Measurements from ENCODE around the gene CRIP1. TPM values are rescaled to one million over a fixed set of nuclear protein-coding genes. Genes with fewer than 3 reads are reported as not detected.

Gene CRIP1
- total RNA-seq, 4 donors from 2014 or later = 11.2 to 57.9 (median 34.2) TPM

GRCh38 chr14:105447651-105448640, 38.7 kb upstream of the CRIP1 start:
- peak; percentile 4 for ATAC-seq
- WGBS, 2 donors (ENCODE audit: low coverage in 1 of 2) = no CpG with 5 or more reads among the region's 31 CpGs
- H3K27ac ChIP-seq = peak overlapping the region in 3 of 4 donors; percentile 50 to 66 (median 65)
- H3K4me1 ChIP-seq = peaks cover 0 to 26% (median 11%) of the 10 kb centered on the region in 3 donors
- peaks cover 0 to 64% of the 10 kb centered on the region in 2 donors for H3K36me3 ChIP-seq
- H3K9me3 ChIP-seq = no peaks in the 10 kb centered on the region
- TF ChIP-seq EP300 (IDR thresholded peaks at IDR 0.05) = no peak
- TF ChIP-seq POLR2AphosphoS5 (IDR thresholded peaks at IDR 0.05) = no peak
- no peak for TF ChIP-seq POLR2A (IDR thresholded peaks at IDR 0.05)
- no peak overlapping the region for H3K4me3 ChIP-seq
- H3K27me3 ChIP-seq = no peaks in the 10 kb centered on the region

GRCh38 chr14:105448706-105449111, 38.0 kb upstream of the CRIP1 start:
- peak; percentile 91 for ATAC-seq
- WGBS, 2 donors (ENCODE audit: low coverage in 1 of 2) = no CpG with 5 or more reads among the region's 16 CpGs
- no peaks in the 10 kb centered on the region for H3K9me3 ChIP-seq
- peak overlapping the region in 3 of 4 donors; percentile 50 to 66 (median 65) for H3K27ac ChIP-seq
- peaks cover 0 to 68% of the 10 kb centered on the region in 2 donors for H3K36me3 ChIP-seq
- peaks cover 0 to 26% (median 11%) of the 10 kb centered on the region in 3 donors for H3K4me1 ChIP-seq
- TF ChIP-seq POLR2AphosphoS5 (IDR thresholded peaks at IDR 0.05) = peak; percentile 63
- TF ChIP-seq CTCF (IDR thresholded peaks at IDR 0.05) = peak in 3 of 4 experiments; percentile 93 to 96 (median 96)
- TF ChIP-seq POLR2A (IDR thresholded peaks at IDR 0.05) = no peak
- no peak for TF ChIP-seq EP300 (IDR thresholded peaks at IDR 0.05)
- H3K27me3 ChIP-seq = no peaks in the 10 kb centered on the region
- H3K4me3 ChIP-seq = peak overlapping the region in 1 of 2 donors; percentile 9

DNA sequence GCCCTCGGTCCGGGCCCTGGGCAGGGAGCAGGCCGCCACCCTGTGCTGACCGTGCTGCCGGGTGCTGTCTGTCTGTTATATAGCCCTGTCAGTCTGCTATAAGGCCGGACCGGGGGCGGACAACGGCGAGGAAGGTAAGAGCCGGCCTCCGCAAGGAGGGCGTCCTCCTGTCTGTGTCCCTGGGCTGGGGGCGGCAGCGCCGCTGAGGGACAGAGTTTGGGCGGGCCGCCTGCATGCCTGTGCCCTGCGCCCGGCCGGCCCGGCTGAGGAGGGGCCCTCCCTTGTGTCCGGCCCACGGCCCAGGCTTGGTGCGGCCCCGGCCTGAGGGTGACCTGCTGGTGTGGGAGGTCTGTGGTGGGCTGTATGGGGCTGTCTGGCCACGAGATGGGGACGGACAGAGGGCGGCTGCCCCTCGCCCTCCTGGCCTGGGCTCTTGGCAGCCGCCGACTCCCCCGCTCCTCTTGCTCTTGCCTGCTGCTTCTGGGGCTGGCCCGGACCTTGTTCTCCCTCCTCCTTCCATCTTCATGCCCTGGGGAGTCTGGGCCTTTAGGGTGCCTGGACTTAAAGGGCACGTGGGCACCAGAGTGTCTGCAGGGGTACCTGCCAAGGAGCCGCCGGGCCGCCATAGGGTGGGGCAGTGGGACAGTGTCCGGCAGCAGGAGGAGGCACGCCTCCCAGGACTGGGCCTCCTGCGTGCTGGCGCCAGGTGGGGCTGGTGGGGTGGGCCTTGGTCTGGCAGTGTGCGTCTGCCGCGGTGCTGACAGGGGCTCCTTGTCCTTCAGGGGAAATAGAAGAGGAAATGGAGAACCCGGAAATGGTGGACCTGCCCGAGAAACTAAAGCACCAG, 37.2 kb upstream of the CRIP1 start:
- ATAC-seq = no peak
- TF ChIP-seq POLR2AphosphoS5 (IDR thresholded peaks at IDR 0.05) = no peak
- TF ChIP-seq CTCF (IDR thresholded peaks at IDR 0.05) = no peak
- no peak for TF ChIP-seq EP300 (IDR thresholded peaks at IDR 0.05)
- TF ChIP-seq POLR2A (IDR thresholded peaks at IDR 0.05) = no peak
- Histone ChIP-seq H3K36me3 (peaks cover 0 to 76% of the 10 kb centered on the region in 2 donors), H3K4me1 (peaks cover 0 to 26% (median 11%) of the 10 kb centered on the region in 3 donors), H3K9me3 (no peaks in the 10 kb centered on the region), H3K27ac (peak overlapping the region in 2 of 4 donors; percentile 65 to 66), H3K27me3 (no peaks in the 10 kb centered on the region), H3K4me3 (no peak overlapping the region)
- WGBS, 2 donors (ENCODE audit: low coverage in 1 of 2) = no CpG with 5 or more reads among the region's 47 CpGs

- Histone ChIP-seq H3K9me3 (no peaks in the 10 kb centered on the region), H3K27me3 (no peaks in the 10 kb centered on the region), H3K36me3 (peaks cover 0 to 81% of the 10 kb centered on the region in 2 donors), H3K4me1 (peaks cover 0 to 26% (median 11%) of the 10 kb centered on the region in 3 donors), H3K4me3 (no peak overlapping the region), H3K27ac (no peak overlapping the region)
- ATAC-seq = no peak
- no CpG with 5 or more reads among the region's 22 CpGs for WGBS, 2 donors (ENCODE audit: low coverage in 1 of 2)
- TF ChIP-seq POLR2A (IDR thresholded peaks at IDR 0.05) (no peak), CTCF (IDR thresholded peaks at IDR 0.05) (no peak), EP300 (IDR thresholded peaks at IDR 0.05) (no peak), POLR2AphosphoS5 (IDR thresholded peaks at IDR 0.05) (no peak)
These were observed 36.6 kb upstream of the CRIP1 start for GRCh38 chr14:105450123-105450505.
